HG03108 (cell line): ENCODE data around the gene MAP2K3.
"Not testable (repeated sequence)": the region's sequence is repeated elsewhere in the genome, so short reads cannot be mapped to it uniquely, and the experiment has no call there.

ENCODE experiments used
- ATAC-seq: cut with Tn5 transposase; IDR thresholded peaks from one replicate; pipeline ENCODE4 v1.9.1; 2021; ENCODE audit warnings: moderate library complexity; ENCODE audit not compliant: unreplicated experiment

MAP2K3 gene

GRCh38 chr17:21310061-21310765, 25.7 kb downstream of the MAP2K3 start:
- ATAC-seq = not testable (repeated sequence)

- not testable (repeated sequence) for ATAC-seq
Measured at GRCh38 chr17:21310766-21311602, 26.5 kb downstream of the MAP2K3 start.

- no peak for ATAC-seq
Measured at GRCh38 chr17:21313320-21313719, 28.8 kb downstream of the MAP2K3 start.

GRCh38 chr17:21313761-21314160, 29.2 kb downstream of the MAP2K3 start:
- not testable (repeated sequence) for ATAC-seq

GRCh38 chr17:21314261-21314664, 29.8 kb downstream of the MAP2K3 start:
- ATAC-seq = not testable (repeated sequence)

GRCh38 chr17:21314701-21315111, 30.2 kb downstream of the MAP2K3 start:
- ATAC-seq = not testable (repeated sequence)

GRCh38 chr17:21315246-21316000, 30.9 kb downstream of the MAP2K3 start:
- not testable (repeated sequence) for ATAC-seq

- not testable (repeated sequence) for ATAC-seq
Measured at GRCh38 chr17:21316212-21316886, 31.8 kb downstream of the MAP2K3 start.

GRCh38 chr17:21316887-21317500, 32.5 kb downstream of the MAP2K3 start:
- ATAC-seq = not testable (repeated sequence)

- not testable (repeated sequence) for ATAC-seq
Measured at GRCh38 chr17:21317821-21318220, 33.3 kb downstream of the MAP2K3 start.

GRCh38 chr17:21318439-21318838, 33.9 kb downstream of the MAP2K3 start:
- no peak for ATAC-seq

GRCh38 chr17:21318856-21319255, 34.3 kb downstream of the MAP2K3 start:
- ATAC-seq = not testable (repeated sequence)

- not testable (repeated sequence) for ATAC-seq
Measured at GRCh38 chr17:21319256-21319655, 34.7 kb downstream of the MAP2K3 start.

- ATAC-seq = not testable (repeated sequence)
Measured at GRCh38 chr17:21319686-21320375, 35.3 kb downstream of the MAP2K3 start.

- not testable (repeated sequence) for ATAC-seq
Measured at GRCh38 chr17:21320430-21320829, 35.9 kb downstream of the MAP2K3 start.

GRCh38 chr17:21321061-21321460, 36.5 kb downstream of the MAP2K3 start:
- ATAC-seq = not testable (repeated sequence)

GRCh38 chr17:21321744-21322191, 37.3 kb downstream of the MAP2K3 start:
- not testable (repeated sequence) for ATAC-seq

- ATAC-seq = not testable (repeated sequence)
Measured at GRCh38 chr17:21323257-21324111, 39.0 kb downstream of the MAP2K3 start.
